ENCODE results near the gene SH3RF2.

DNA sequence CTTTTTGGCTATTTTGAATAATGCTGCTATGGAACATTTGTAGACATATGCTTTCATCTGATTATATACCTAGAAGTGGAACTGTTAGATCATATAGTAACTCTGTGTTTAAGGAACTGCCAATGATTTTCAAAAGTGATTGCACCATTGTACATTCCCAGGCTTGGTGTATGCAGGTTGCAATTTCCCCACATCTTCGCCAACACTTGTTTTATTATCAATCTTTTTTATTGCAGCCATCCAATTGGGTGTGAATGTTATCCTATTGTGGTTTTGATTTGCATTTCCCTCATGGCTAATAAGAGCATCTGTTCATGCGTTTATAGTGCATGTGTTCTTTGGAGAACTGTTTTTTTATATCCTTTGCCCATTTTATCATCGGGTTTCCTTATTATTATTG, 87.7 kb downstream of the SH3RF2 start:
- TF ChIP-seq, protein P1, sequence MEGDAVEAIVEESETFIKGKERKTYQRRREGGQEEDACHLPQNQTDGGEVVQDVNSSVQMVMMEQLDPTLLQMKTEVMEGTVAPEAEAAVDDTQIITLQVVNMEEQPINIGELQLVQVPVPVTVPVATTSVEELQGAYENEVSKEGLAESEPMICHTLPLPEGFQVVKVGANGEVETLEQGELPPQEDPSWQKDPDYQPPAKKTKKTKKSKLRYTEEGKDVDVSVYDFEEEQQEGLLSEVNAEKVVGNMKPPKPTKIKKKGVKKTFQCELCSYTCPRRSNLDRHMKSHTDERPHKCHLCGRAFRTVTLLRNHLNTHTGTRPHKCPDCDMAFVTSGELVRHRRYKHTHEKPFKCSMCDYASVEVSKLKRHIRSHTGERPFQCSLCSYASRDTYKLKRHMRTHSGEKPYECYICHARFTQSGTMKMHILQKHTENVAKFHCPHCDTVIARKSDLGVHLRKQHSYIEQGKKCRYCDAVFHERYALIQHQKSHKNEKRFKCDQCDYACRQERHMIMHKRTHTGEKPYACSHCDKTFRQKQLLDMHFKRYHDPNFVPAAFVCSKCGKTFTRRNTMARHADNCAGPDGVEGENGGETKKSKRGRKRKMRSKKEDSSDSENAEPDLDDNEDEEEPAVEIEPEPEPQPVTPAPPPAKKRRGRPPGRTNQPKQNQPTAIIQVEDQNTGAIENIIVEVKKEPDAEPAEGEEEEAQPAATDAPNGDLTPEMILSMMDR (IDR thresholded peaks at IDR 0.05): no peak
- no peak for TF ChIP-seq EZH2phosphoT487 (IDR thresholded peaks at IDR 0.05)

Measured in neural progenitor cell (in vitro differentiated cells).